ENCODE measurements around the gene CFAP65. TPM values are rescaled to one million over a fixed set of nuclear protein-coding genes. Genes with fewer than 3 reads are reported as not detected.

Gene CFAP65, protein sequence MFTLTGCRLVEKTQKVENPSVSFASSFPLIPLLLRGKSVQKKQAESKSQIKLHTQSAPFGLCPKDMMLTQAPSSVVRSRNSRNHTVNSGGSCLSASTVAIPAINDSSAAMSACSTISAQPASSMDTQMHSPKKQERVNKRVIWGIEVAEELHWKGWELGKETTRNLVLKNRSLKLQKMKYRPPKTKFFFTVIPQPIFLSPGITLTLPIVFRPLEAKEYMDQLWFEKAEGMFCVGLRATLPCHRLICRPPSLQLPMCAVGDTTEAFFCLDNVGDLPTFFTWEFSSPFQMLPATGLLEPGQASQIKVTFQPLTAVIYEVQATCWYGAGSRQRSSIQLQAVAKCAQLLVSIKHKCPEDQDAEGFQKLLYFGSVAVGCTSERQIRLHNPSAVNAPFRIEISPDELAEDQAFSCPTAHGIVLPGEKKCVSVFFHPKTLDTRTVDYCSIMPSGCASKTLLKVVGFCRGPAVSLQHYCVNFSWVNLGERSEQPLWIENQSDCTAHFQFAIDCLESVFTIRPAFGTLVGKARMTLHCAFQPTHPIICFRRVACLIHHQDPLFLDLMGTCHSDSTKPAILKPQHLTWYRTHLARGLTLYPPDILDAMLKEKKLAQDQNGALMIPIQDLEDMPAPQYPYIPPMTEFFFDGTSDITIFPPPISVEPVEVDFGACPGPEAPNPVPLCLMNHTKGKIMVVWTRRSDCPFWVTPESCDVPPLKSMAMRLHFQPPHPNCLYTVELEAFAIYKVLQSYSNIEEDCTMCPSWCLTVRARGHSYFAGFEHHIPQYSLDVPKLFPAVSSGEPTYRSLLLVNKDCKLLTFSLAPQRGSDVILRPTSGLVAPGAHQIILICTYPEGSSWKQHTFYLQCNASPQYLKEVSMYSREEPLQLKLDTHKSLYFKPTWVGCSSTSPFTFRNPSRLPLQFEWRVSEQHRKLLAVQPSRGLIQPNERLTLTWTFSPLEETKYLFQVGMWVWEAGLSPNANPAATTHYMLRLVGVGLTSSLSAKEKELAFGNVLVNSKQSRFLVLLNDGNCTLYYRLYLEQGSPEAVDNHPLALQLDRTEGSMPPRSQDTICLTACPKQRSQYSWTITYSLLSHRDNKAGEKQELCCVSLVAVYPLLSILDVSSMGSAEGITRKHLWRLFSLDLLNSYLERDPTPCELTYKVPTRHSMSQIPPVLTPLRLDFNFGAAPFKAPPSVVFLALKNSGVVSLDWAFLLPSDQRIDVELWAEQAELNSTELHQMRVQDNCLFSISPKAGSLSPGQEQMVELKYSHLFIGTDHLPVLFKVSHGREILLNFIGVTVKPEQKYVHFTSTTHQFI (N-terminal part only)
- total RNA-seq (under 1 TPM in 1 of 7 donors, not detected in 6; 0.28 TPM), polyA plus RNA-seq (not detected)
- long read RNA-seq, donor 1 = 0 reads
- long read RNA-seq, donor 2 = 0 reads

DNA sequence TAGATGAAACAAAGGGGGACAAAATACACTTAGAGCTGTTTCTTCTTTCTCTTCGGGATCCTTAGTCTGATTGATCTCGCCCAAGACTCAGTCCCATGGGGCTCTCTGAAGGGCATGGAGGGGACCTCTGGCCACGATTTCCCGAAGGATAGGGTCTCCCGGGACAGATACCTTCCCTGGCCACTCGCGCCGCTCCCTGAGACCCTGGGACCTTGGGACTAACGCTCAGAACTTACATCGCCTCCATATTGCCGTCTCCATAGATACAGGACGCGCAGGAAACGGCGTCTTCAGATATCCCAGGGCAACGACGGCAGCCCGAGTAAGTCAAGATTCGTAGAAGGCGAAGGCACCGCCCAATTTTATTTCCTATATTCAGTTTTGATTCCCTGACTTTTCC lies at the start of gene CFAP65:
CFAP65 (minus strand) TSS at position 265 of the 400 bp plus-strand sequence. CDS start 2,468 bp downstream, outside the sequence.
- no peaks in the 10 kb centered on the region for H3K36me3 ChIP-seq
- peak; percentile 77 for DNase-seq
- no peak within 1 kb of the TSS for H3K27ac ChIP-seq
- peaks cover 0 to 96% (median 40%) of the 10 kb centered on the region in 7 donors for H3K27me3 ChIP-seq (replicated peaks in 1 of 7)
- intact Hi-C loops (cut with DNase I; ENCODE audit: low total_unique reads) = no loop called here
- peaks cover 0 to 8% (median 2%) of the 10 kb centered on the region in 6 donors for H3K4me1 ChIP-seq
- TF ChIP-seq POLR2A (IDR thresholded peaks at IDR 0.05) (no peak), CTCF (IDR thresholded peaks at IDR 0.05 in 8 of 11, conservative IDR thresholded peaks at IDR 0.05 in 3 of 11) (no peak), POLR2AphosphoS5 (IDR thresholded peaks at IDR 0.05) (no peak)
- peak within 1 kb of the TSS in 6 of 8 donors; percentile 4 to 60 (median 23) for H3K4me3 ChIP-seq
- 1 to 6% (median 3%) methylated on average over 21 of the region's 21 CpGs for WGBS, 5 donors
- no peaks in the 10 kb centered on the region for H3K9me3 ChIP-seq

GRCh38 chr2:219090436-219091299 lies 49.4 kb upstream of the CFAP65 start:
- intact Hi-C loops (cut with DNase I; ENCODE audit: low total_unique reads) = no loop called here
- H3K27me3 ChIP-seq (replicated peaks in 1 of 7) = no peaks in the 10 kb centered on the region
- TF ChIP-seq POLR2A (IDR thresholded peaks at IDR 0.05) (no peak), POLR2AphosphoS5 (IDR thresholded peaks at IDR 0.05) (no peak), CTCF (IDR thresholded peaks at IDR 0.05 in 8 of 11, conservative IDR thresholded peaks at IDR 0.05 in 3 of 11) (no peak)
- DNase-seq = no peak
- no peaks in the 10 kb centered on the region for H3K9me3 ChIP-seq
- H3K36me3 ChIP-seq = peaks cover 0 to 36% (median 0%) of the 10 kb centered on the region in 6 donors
- H3K4me1 ChIP-seq = peaks cover 0 to 28% (median 7%) of the 10 kb centered on the region in 6 donors
- no peak overlapping the region for H3K27ac ChIP-seq
- no peak overlapping the region for H3K4me3 ChIP-seq
- 73 to 86% (median 81%) methylated on average over 4 of the region's 4 CpGs for WGBS, 5 donors

DNA sequence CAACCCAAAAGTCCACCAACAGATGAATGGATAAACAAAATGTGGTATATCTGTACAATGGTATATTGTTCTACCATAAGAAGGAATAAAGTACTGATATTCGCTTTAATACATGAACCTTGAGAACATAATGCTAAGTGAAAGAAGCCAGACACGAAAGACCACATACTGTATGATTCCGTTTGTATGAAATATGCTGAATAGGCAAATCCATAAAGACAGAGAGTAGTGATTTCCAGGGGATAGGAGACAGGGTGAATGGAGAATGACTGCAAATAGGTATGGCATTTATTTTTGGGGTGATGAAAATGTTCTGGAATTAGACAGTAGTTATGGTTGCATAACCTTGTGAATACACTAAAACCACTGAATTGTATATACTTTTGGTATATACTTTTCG lies 48.0 kb upstream of the CFAP65 start:
- Histone ChIP-seq H3K36me3 (peaks cover 0 to 27% (median 0%) of the 10 kb centered on the region in 6 donors), H3K4me3 (no peak overlapping the region), H3K9me3 (no peaks in the 10 kb centered on the region), H3K27ac (no peak overlapping the region), H3K27me3 (replicated peaks in 1 of 7) (no peaks in the 10 kb centered on the region), H3K4me1 (peaks cover 0 to 36% (median 4%) of the 10 kb centered on the region in 6 donors)
- 93 to 98% (median 96%) methylated on average over 4 of the region's 4 CpGs for WGBS, 5 donors
- intact Hi-C loops (cut with DNase I; ENCODE audit: low total_unique reads) = no loop called here
- no peak for DNase-seq
- TF ChIP-seq CTCF (IDR thresholded peaks at IDR 0.05 in 8 of 11, conservative IDR thresholded peaks at IDR 0.05 in 3 of 11) = no peak
- no peak for TF ChIP-seq POLR2A (IDR thresholded peaks at IDR 0.05)
- no peak for TF ChIP-seq POLR2AphosphoS5 (IDR thresholded peaks at IDR 0.05)

Data from spleen (tissue), 13 donors.